ENCODE measurements around the gene JAKMIP2.

- TF ChIP-seq CTCF (conservative IDR thresholded peaks at IDR 0.05 in 1 of 2, IDR thresholded peaks at IDR 0.05 in 1 of 2; ENCODE audit: extremely low read depth in 1 of 2, insufficient read depth in 1 of 2, low read depth in 1 of 2, low read length in 2 of 2) (no peak), EZH2 (IDR thresholded peaks at IDR 0.05; ENCODE audit: borderline replicate concordance, low read length) (no peak)
Measured at GRCh38 chr5:147779694-147780093, 2.8 kb downstream of the JAKMIP2 start.

Data from mammary epithelial cell (primary cell).